HG03139 (cell line): ENCODE results near the gene NEDD4.
"Not testable (repeated sequence)": the region's sequence is repeated elsewhere in the genome, so short reads cannot be mapped to it uniquely, and the experiment has no call there.

Source experiments
- ATAC-seq: cut with Tn5 transposase; IDR thresholded peaks from one replicate; pipeline ENCODE4 v1.9.1; 2021; ENCODE audit not compliant: unreplicated experiment

Gene NEDD4

GRCh38 chr15:55897560-55898336, 95.7 kb downstream of the NEDD4 start:
- no peak for ATAC-seq

- ATAC-seq = no peak
Measured at GRCh38 chr15:55894399-55894965, 98.9 kb downstream of the NEDD4 start.

- no peak for ATAC-seq
Measured at GRCh38 chr15:55893852-55894251, 99.6 kb downstream of the NEDD4 start.

GRCh38 chr15:55891196-55891595, 102.2 kb downstream of the NEDD4 start:
- no peak for ATAC-seq

GRCh38 chr15:55884223-55884622, 109.2 kb downstream of the NEDD4 start:
- ATAC-seq = no peak

GRCh38 chr15:55879181-55879580, 114.2 kb downstream of the NEDD4 start:
- ATAC-seq = no peak

GRCh38 chr15:55873024-55873720, 120.2 kb downstream of the NEDD4 start:
- no peak for ATAC-seq

- ATAC-seq = no peak
Measured at GRCh38 chr15:55872471-55872870, 120.9 kb downstream of the NEDD4 start.

GRCh38 chr15:55869660-55870059, 123.8 kb downstream of the NEDD4 start:
- no peak for ATAC-seq

GRCh38 chr15:55868707-55869106, 124.7 kb downstream of the NEDD4 start:
- ATAC-seq = no peak

GRCh38 chr15:55868291-55868690, 125.1 kb downstream of the NEDD4 start:
- ATAC-seq = not testable (repeated sequence)

- ATAC-seq = no peak
Measured at GRCh38 chr15:55863911-55864310, 129.5 kb downstream of the NEDD4 start.

- no peak for ATAC-seq
Measured at GRCh38 chr15:55861115-55861514, 132.3 kb downstream of the NEDD4 start.

- ATAC-seq = no peak
Measured at GRCh38 chr15:55860468-55860867, 132.9 kb downstream of the NEDD4 start.

GRCh38 chr15:55859681-55860080, 133.7 kb downstream of the NEDD4 start:
- ATAC-seq = no peak

- no peak for ATAC-seq
Measured at GRCh38 chr15:55858661-55859060, 134.8 kb downstream of the NEDD4 start.

- no peak for ATAC-seq
Measured at GRCh38 chr15:55856506-55857164, 136.8 kb downstream of the NEDD4 start.

- ATAC-seq = no peak
Measured at GRCh38 chr15:55853134-55853533, 140.3 kb downstream of the NEDD4 start.

GRCh38 chr15:55846116-55846707, 147.2 kb downstream of the NEDD4 start:
- peak; percentile 84 for ATAC-seq

- not testable (repeated sequence) for ATAC-seq
Measured at GRCh38 chr15:55842897-55843296, 150.5 kb downstream of the NEDD4 start.

GRCh38 chr15:55835866-55836265, 157.5 kb downstream of the NEDD4 start:
- no peak for ATAC-seq
